Measurements from ENCODE around the gene RNF130.
A peak's percentile ranks its signal among the peaks of the same experiment; 100 is the strongest.

Gene RNF130

DNA sequence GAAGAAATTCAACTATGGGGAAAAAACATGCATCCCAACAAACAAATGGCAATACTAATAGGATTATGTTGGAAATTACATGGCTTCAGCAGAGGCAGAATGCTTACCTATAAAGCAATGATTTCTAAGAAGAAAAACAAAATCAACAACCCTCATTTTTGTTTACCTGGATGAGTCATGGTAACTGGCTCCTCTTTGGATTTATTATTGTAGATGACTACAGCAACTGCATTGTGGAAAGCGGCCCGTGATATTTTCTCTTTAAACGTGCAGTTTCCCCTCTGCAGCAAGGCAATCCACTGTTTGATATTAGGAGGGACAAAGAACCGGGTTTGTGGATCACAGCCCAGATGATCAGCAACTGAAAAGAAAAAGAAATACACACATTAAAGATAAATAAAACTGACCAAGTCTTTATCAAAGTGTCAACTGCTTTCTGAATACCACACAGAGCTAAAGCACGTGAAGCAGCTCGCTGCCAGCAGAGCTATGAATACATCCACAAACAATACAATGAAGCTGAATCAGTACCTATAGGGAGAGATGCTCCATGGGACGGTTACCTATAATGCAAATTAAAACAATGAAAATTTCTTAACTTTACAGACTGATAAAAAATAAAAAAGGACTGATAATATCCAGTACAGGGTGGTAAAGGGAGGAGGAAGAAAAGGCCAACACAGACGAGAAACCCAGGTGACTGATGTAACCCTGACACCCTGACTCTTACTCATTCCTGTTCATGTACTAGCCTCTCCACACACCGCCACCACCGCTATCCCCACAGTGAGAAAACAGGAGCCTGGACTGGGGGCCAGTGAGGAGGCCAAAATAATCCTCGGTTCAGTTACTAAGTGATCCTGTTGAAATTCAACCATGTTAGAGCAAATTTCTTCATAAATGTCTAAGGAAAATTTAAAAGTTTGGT, 31.0 kb downstream of the RNF130 start:
- DNase-seq (ENCODE audit: low read depth), result no peak
- no peak for TF ChIP-seq CTCF (conservative IDR thresholded peaks at IDR 0.05; ENCODE audit: control insufficient read depth, insufficient read depth, low read depth, low read length)
- H3K4me3 ChIP-seq (ENCODE audit: control insufficient read depth, low read depth, low read length), result no peak overlapping the region

DNA sequence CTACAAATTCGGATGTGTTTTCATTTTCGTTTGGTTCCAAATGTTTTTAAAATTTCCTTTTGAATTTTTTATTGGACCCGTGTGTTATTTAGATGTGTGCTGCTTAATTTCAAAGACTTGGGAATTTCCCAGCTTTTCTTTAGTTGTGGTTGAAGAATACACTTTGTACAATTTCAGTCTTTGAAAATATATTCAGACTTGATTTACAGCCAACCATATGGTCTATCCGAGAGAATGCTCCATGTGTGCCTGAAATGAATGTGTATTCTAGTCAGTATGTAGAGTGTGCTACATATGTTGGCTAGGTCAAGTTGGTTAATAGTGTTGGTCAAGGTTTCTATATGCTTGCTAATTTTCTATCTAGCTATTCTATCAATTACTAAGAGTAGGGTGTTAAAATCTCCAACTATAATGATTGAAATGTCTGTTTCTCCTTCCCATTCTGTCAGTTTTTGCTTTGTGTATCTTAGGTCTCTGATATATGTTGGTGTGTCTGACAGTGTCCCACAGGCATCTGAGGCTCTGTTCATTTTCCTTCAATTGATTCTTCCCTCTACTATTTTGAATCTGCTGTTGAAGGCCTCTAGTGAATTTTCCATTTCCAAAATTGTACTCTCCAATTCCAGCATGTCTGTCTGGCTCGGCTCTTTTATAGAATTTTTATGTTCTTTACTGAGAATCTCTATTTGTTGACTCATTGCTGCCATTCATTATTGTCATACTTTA, 36.2 kb downstream of the RNF130 start:
- no peak for DNase-seq (ENCODE audit: low read depth)
- TF ChIP-seq CTCF (conservative IDR thresholded peaks at IDR 0.05; ENCODE audit: control insufficient read depth, insufficient read depth, low read depth, low read length), result no peak
- H3K4me3 ChIP-seq (ENCODE audit: control insufficient read depth, low read depth, low read length), result no peak overlapping the region

DNA sequence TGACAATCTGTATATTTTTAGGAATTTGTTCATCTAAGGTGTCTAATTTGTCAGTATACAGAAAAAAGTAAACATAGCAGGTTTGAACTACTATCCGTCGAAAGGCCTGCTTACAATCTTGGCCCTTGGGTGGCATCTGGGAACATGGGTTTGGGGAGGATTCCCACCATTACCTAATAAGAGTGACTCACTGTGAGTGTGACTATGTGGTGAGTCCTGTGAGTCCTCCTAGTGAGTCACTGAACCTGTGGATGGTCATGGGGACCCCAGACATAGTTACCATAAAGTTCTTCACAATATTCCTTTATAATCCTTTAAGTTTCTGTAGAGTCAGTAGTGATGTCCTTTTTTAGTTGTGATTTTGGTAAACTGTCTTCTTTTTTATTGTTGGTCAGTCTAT, 37.0 kb downstream of the RNF130 start:
- peak; percentile 84 for DNase-seq (ENCODE audit: low read depth)
- TF ChIP-seq CTCF (conservative IDR thresholded peaks at IDR 0.05; ENCODE audit: control insufficient read depth, insufficient read depth, low read depth, low read length), result no peak
- H3K4me3 ChIP-seq (ENCODE audit: control insufficient read depth, low read depth, low read length), result no peak overlapping the region

DNA sequence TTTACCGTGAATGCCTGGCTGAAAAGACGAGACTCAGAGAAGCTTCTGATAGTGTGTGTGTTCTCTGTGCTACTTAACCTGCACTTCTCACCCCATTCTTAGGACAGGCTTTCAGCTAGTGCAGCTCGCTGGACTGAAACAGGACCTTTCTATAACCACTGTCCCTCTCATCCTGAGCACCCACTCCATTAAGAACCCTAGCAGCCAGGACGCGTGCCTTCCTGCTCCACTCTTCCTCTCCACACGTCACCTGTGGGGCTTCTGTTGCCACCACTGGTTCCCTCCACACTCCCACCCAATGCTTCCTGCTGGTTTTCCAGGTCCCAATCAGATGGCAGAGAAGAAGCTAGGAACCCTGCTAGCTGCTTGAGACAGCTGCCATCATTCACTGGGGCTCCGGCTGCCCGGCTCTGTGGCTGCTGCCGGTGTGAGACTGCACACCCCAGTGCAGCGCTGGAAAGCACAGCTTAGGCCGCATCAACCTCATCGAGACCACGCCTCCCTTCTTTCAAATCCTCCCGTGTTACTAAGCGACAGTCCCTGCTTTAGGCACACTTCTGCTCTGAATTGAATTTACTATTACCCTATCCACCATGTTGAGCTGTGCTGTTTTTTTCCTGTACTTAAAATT, 44.0 kb downstream of the RNF130 start:
- no peak for DNase-seq (ENCODE audit: low read depth)
- H3K4me3 ChIP-seq (ENCODE audit: control insufficient read depth, low read depth, low read length), result no peak overlapping the region
- TF ChIP-seq CTCF (conservative IDR thresholded peaks at IDR 0.05; ENCODE audit: control insufficient read depth, insufficient read depth, low read depth, low read length), result no peak

DNA sequence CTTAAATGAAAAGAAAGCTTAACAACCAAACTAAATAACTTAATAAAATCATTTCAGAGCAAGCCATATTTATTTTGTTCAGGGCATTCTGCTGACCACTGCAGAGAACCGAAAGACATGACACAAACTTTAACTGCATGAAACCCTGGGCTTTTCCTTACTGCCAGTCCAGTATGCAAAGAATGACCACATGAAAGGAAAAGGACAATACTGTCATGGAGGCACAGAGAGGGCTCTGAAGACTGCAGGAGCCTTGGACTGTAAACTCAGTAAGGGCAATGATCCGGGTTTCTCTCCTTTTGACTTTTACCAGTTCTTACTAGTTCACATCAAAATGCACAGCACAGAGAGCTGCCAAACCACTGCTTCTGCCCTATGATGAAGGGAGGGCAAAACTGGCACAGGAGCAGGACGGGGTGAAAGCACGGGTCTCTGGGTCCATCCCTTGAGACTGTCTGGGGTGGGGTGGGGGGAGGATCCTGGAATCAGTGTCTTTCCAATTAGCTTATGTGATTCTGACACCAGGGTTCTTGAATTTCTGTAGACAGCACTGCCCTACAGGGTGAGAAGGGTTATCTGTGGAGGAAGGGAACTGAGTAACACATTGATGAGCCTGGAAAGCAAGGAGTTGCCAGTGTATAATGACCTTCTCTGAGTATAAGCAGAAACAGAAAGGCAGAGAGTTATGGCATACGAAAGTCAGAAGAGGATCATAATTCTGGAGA, 44.7 kb downstream of the RNF130 start:
- no peak for TF ChIP-seq CTCF (conservative IDR thresholded peaks at IDR 0.05; ENCODE audit: control insufficient read depth, insufficient read depth, low read depth, low read length)
- H3K4me3 ChIP-seq (ENCODE audit: control insufficient read depth, low read depth, low read length), result no peak overlapping the region

DNA sequence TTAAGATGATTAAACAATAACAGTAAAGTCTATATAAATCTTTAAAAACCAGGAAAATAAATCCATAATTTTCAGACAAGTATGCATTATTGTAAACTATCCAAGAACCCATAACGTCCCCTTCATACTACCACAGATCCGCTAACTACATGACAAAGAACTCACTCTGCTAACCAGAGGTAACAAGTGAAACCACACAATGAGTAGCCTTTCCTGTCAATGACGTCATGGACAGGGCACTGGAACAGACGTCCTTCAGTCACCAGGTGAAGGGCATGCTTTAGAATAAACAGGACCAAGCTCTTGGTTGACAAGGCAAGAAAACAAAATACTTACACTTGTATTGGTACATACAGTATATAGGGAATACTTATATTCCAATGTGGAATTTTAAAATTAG, 45.2 kb downstream of the RNF130 start:
- peak; percentile 66 for DNase-seq (ENCODE audit: low read depth)
- H3K4me3 ChIP-seq (ENCODE audit: control insufficient read depth, low read depth, low read length), result no peak overlapping the region
- no peak for TF ChIP-seq CTCF (conservative IDR thresholded peaks at IDR 0.05; ENCODE audit: control insufficient read depth, insufficient read depth, low read depth, low read length)

More for the DNA sequence above, 44.7 kb downstream of the RNF130 start:
- DNase-seq (ENCODE audit: low read depth), result no peak

Measured in fibroblast of mammary gland (primary cell).